NCI-H1105 treated with DMSO at 0.1 percent for 48 hours (cell line): ENCODE measurements around the gene SYDE2.

Experiments
- DNase-seq: peaks from one replicate; lab custom pipeline; 2025; lab: John Stamatoyannopoulos, UW

SYDE2 gene

DNA sequence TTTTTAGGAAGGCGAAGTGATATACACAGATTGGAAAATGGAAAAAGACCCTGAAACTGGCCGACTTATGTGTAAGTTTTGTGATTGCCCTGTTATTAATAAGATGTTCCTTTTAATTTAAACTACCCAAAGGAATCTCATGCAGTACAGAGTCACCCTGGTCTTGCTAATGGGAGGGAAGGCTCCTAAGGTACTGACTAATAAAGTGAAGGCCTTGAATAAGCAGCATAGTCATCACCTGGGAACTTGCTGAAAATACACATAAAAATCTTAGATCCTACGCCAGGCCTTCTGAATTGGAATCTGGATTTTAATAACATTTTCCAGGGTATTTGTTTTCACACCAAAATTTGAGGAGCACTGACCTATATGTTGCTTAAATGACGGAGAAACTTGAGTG, 79.1 kb downstream of the SYDE2 start:
- DNase-seq, result no peak

DNA sequence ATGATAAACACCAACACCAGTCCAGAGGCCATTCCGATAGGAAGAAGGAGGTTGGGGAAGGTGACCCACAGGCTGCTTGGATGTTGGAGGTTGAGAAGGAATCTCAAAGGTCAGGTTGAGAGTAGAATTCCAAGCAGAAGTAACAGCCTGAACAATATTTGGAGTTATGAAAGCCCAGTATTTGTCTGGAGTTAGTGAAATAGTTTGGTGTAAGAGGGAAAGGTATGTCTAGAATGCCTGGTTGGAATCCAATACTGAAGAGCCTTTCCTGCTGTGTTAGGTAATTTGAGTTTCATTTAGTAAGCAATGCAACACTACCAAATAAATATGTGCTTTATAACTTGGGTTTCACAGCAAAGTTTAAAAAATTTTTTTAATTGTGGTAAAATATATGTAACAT, 82.1 kb downstream of the SYDE2 start:
- DNase-seq, result no peak

GRCh38 chr1:85116856-85117255, 84.0 kb downstream of the SYDE2 start:
- no peak for DNase-seq

GRCh38 chr1:85115933-85116332, 84.9 kb downstream of the SYDE2 start:
- no peak for DNase-seq

DNA sequence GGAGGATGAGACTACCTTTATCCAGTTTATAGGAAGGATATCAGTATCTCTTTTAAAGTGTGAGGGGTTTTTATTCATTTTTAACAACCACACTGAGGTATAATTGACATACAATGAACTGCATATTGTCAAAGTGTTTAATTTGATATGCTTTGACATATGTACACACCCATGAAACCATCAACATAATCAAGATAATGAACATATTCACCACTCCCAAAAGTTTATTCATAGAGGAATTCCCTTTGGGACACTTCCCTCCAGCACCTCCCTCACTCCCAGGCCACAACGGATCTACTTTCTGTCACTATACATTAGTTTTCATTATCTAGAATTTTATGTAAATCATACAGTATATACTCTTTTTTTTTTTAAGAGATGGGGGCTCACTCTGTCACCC, 89.1 kb downstream of the SYDE2 start:
- DNase-seq, result no peak

GRCh38 chr1:85109475-85109874, 91.3 kb downstream of the SYDE2 start:
- DNase-seq, result peak; percentile 65
